Hippocampal formation (tissue), 2 donors: ENCODE results near the gene APLNR.
"Not testable (repeated sequence)": the region's sequence is repeated elsewhere in the genome, so short reads cannot be mapped to it uniquely, and the experiment has no call there.

Experiments used
- DNase-seq, 2 donors: peaks; one replicate each; lab custom pipeline; 2025; lab: John Stamatoyannopoulos, UW

The APLNR gene

GRCh38 chr11:57237204-57237681 lies at the start of gene APLNR:
Gene APLNR (minus strand): TSS chr11:57237250. CDS start chr11:57237004, 246 bp downstream.
- DNase-seq, result no peak

GRCh38 chr11:57283231-57283990 lies 46.4 kb upstream of the APLNR start:
- DNase-seq, result no peak

GRCh38 chr11:57281546-57281945 lies 44.5 kb upstream of the APLNR start:
- not testable (repeated sequence) for DNase-seq

DNA sequence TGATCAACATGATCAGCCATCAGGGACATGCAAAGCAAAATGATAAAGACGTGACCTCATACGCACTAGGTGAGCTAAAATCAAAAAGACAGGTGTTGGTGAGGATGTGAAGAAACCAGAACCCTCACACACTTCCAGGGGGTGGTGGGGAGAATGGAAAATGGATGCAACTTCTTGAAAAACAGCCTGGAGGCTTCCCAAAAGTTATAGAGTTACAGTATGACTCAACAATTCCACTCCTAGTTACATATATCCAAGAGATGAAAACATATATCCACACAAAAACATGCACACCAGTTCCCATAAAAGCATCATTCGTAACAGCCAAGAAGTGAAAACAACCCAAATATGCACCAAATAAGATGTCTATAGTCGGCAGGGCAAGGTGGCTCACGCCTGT lies 42.1 kb upstream of the APLNR start:
- no peak for DNase-seq

GRCh38 chr11:57278721-57279095 lies 41.7 kb upstream of the APLNR start:
- DNase-seq, result no peak

- peak; percentile 27 to 44 for DNase-seq
Observed at GRCh38 chr11:57277845-57278720, 41.0 kb upstream of the APLNR start.

- DNase-seq, result no peak
Observed at GRCh38 chr11:57276971-57277675, 40.1 kb upstream of the APLNR start.

DNA sequence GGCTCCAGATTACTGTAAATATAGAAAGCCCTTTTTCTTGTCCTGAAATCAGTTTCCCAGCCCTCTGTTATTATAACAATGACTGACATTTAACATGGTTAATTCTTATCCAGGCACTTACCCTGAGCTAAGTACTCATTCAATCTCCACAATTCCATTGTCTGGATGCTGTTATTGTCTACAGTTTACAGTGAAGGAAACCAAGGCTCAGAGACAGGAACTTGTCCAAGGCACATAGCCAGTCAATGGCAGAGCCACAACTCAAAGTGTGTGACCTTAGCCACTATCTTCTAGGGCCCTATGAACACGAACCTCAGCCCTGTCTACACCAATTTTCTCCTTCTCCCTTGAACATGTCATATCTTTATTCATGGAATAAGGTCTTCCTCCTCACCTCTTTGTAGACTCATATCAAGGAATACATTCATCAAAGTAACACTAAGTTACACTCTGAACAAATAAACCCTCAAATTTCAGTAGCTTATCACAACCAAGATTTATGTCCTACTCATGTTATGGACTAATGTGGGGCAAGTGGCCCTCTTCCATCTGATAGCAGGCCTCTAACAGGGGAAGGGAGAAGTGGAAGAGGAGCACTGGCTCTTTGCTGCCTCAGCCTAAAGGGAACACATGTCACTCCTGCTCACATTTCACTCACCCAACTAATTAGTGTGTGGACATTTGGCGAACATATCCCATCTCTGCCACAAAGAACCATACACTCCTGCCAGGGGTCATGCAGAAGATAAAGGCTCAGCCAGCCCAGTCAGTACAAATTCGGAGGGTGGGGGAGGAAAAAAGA lies 39.3 kb upstream of the APLNR start:
- DNase-seq, result no peak

- DNase-seq, result no peak
Observed at GRCh38 chr11:57275582-57275981, 38.5 kb upstream of the APLNR start.

DNA sequence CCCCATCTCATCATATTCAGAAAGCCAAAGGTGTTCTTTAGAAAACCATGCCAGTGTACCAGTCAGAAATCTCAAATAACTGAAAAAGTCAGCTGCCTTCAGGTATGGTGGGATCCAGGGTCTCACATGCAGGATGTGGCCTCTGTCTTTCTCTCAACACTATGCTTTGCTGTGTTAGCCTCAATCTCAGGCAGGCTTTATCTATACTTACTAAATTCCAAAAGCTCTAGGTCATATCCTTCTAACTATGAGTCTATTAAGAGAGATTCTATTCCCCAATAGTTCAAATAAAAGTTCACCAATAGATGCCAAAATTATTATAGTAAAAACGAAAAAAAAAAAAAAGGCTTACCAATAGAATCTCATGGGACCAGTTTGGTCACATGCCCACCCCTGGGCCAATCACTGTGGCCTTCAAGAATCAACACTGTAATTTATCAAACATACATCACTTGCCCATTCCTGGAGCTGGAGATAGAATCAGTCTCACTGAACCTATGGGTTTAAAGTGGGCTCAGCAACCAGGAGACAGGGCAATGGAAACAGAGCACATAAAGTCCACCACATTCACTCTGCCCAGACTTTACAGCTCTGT lies 38.0 kb upstream of the APLNR start:
- DNase-seq, result no peak

DNA sequence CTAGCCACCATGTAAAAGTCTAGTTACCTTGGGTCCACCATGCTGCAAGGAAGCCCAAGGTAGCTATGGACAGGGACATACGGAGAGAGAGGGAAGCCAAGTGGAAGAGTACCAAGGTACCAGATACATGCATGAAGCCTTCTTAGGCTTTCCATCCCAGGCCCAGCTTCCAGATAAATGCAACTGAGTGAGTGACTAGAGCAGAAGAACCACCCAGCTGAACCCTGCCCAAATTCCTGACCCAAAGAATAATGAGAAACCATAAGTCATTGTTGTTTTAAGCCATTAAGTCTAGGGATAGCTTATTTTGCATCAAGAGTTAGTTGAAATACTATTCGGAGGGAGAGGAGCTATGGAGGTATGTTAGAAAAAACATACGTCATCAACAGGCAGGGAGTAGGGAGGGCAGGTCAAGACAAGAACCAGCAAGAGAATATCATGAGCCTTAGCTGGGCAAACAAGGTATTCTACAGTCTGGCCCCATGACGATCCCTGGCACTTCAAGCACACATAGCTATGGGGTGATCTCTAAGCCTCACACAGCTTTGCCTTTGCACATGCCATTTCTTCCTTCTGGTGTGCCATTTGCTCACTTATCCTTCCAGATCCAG lies 36.5 kb upstream of the APLNR start:
- DNase-seq, result no peak

- DNase-seq, result no peak
Observed at GRCh38 chr11:57269571-57270021, 32.5 kb upstream of the APLNR start.

- no peak for DNase-seq
Observed at GRCh38 chr11:57266157-57266556, 29.1 kb upstream of the APLNR start.

DNA sequence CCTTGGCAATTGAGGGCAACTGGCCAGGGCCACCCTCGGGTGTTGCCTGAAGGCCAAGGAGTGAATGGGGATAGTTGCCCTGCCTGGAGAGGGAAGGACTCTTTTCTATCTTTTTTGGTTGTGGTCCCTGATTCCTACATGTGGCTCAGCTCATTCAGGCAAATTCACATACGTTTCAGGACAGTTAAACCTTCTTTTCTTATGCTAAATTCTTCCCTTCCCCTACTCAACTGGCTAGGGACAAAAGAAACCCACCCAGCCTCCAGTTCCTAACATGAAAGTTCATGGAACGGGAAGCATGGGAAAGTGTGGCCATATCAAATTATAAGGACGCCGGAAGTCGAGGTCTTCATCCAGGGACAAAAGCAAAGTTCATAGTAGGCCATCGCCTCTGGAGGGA lies 26.3 kb upstream of the APLNR start:
- no peak for DNase-seq

GRCh38 chr11:57262157-57262556 lies 25.1 kb upstream of the APLNR start:
- no peak for DNase-seq

GRCh38 chr11:57260937-57261783 lies 24.1 kb upstream of the APLNR start:
- DNase-seq, result no peak

GRCh38 chr11:57256119-57256518 lies 19.1 kb upstream of the APLNR start:
- no peak for DNase-seq

DNA sequence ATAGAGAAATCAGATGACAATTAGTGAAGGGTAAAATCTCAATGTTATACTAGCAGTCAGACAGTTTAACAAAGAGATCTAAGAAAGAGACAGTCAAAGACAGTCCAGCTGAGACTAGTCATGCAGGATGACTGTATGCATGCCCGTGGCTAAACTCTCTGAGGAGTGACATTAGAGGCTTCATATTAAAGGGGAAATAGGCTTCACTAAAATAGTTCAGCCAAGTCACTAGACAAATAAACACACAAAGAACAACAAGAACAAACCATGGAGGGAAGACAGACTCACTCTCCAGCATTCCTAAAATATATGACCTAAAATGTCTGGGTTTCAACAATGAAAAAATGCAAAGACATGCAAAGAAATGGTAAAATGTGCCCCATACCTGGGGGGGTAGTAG lies 18.6 kb upstream of the APLNR start:
- DNase-seq, result no peak

DNA sequence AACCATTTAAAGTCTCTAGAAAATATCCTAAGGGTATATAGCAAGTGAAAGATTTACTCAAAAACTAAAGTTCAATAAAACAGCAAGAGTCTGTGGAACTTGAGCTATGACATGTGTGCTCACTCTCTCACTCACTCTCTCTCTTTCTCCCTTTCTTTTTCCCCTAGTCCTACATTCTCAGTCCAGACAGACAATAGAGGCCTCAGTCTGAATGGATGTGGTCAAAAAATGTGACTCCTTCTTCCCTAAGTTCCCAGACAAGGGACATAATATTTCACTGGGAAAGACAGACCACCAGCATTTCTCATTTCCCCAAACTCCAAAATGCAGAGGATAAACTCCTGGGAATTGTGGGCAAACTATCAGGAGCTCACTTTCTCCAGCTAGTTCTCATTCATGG lies 17.6 kb upstream of the APLNR start:
- DNase-seq, result no peak
